ENCODE data around the gene SOX5. TPM values are rescaled to one million over a fixed set of nuclear protein-coding genes. Genes with fewer than 3 reads are reported as not detected.

Gene SOX5
- total and polyA plus RNA-seq, 2 donors, result 6.6 to 61.4 TPM

- no peak overlapping the region for H3K4me3 ChIP-seq (ENCODE audit: low read depth, low read length)
- no peak for DNase-seq (ENCODE audit: extremely low spot score)
- no peaks in the 10 kb centered on the region for H3K4me1 ChIP-seq (ENCODE audit: insufficient read depth)
- H3K27ac ChIP-seq (ENCODE audit: low read depth), result no peak overlapping the region
- 92% methylated on average over 6 of the region's 6 CpGs for WGBS
- H3K36me3 ChIP-seq (ENCODE audit: insufficient read depth), result no peaks in the 10 kb centered on the region
Measured at GRCh38 chr12:23669691-23670090, 279.8 kb downstream of the SOX5 start.

- Histone ChIP-seq H3K4me3 (ENCODE audit: low read depth, low read length) (no peak overlapping the region), H3K4me1 (ENCODE audit: insufficient read depth) (no peaks in the 10 kb centered on the region)
- WGBS, result 76% methylated on average over 5 of the region's 5 CpGs
Measured at GRCh38 chr12:23666866-23667265, 282.6 kb downstream of the SOX5 start.

GRCh38 chr12:23662966-23663365 is 286.5 kb downstream of the SOX5 start:
- 82% methylated on average over 3 of the region's 3 CpGs for WGBS
- no peak for DNase-seq (ENCODE audit: extremely low spot score)
- Histone ChIP-seq H3K27ac (ENCODE audit: low read depth) (no peak overlapping the region), H3K4me3 (ENCODE audit: low read depth, low read length) (no peak overlapping the region), H3K36me3 (ENCODE audit: insufficient read depth) (no peaks in the 10 kb centered on the region), H3K4me1 (ENCODE audit: insufficient read depth) (no peaks in the 10 kb centered on the region)

More at GRCh38 chr12:23666866-23667265, 282.6 kb downstream of the SOX5 start:
- no peak for DNase-seq (ENCODE audit: extremely low spot score)
- Histone ChIP-seq H3K27ac (ENCODE audit: low read depth) (no peak overlapping the region), H3K36me3 (ENCODE audit: insufficient read depth) (no peaks in the 10 kb centered on the region)

GRCh38 chr12:23659131-23659530 is 290.3 kb downstream of the SOX5 start:
- Histone ChIP-seq H3K27ac (ENCODE audit: low read depth) (no peak overlapping the region), H3K4me3 (ENCODE audit: low read depth, low read length) (no peak overlapping the region), H3K4me1 (ENCODE audit: insufficient read depth) (no peaks in the 10 kb centered on the region), H3K36me3 (ENCODE audit: insufficient read depth) (no peaks in the 10 kb centered on the region)
- DNase-seq (ENCODE audit: extremely low spot score), result no peak
- WGBS, result 59% methylated on average over 6 of the region's 6 CpGs

- DNase-seq (ENCODE audit: extremely low spot score), result no peak
- H3K36me3 ChIP-seq (ENCODE audit: insufficient read depth), result no peaks in the 10 kb centered on the region
- WGBS, result 37% methylated on average over 1 of the region's 1 CpG
- H3K4me3 ChIP-seq (ENCODE audit: low read depth, low read length), result no peak overlapping the region
- H3K27ac ChIP-seq (ENCODE audit: low read depth), result no peak overlapping the region
- H3K4me1 ChIP-seq (ENCODE audit: insufficient read depth), result no peaks in the 10 kb centered on the region
Measured at GRCh38 chr12:23657598-23657997, 291.9 kb downstream of the SOX5 start.

GRCh38 chr12:23655884-23656283 is 293.6 kb downstream of the SOX5 start:
- no peak for DNase-seq (ENCODE audit: extremely low spot score)
- no peaks in the 10 kb centered on the region for H3K4me1 ChIP-seq (ENCODE audit: insufficient read depth)
- H3K4me3 ChIP-seq (ENCODE audit: low read depth, low read length), result no peak overlapping the region
- H3K27ac ChIP-seq (ENCODE audit: low read depth), result no peak overlapping the region
- 78% methylated on average over 1 of the region's 1 CpG for WGBS
- no peaks in the 10 kb centered on the region for H3K36me3 ChIP-seq (ENCODE audit: insufficient read depth)

GRCh38 chr12:23655112-23655511 is 294.4 kb downstream of the SOX5 start:
- Histone ChIP-seq H3K4me3 (ENCODE audit: low read depth, low read length) (no peak overlapping the region), H3K4me1 (ENCODE audit: insufficient read depth) (no peaks in the 10 kb centered on the region), H3K36me3 (ENCODE audit: insufficient read depth) (no peaks in the 10 kb centered on the region), H3K27ac (ENCODE audit: low read depth) (no peak overlapping the region)
- WGBS, result 95% methylated on average over 4 of the region's 4 CpGs
- DNase-seq (ENCODE audit: extremely low spot score), result no peak

- Histone ChIP-seq H3K36me3 (ENCODE audit: insufficient read depth) (no peaks in the 10 kb centered on the region), H3K4me3 (ENCODE audit: low read depth, low read length) (no peak overlapping the region), H3K27ac (ENCODE audit: low read depth) (no peak overlapping the region), H3K4me1 (ENCODE audit: insufficient read depth) (no peaks in the 10 kb centered on the region)
- WGBS, result 97% methylated on average over 1 of the region's 1 CpG
- no peak for DNase-seq (ENCODE audit: extremely low spot score)
Measured at GRCh38 chr12:23648546-23648945, 300.9 kb downstream of the SOX5 start.

- no peak overlapping the region for H3K27ac ChIP-seq (ENCODE audit: low read depth)
- DNase-seq (ENCODE audit: extremely low spot score), result no peak
- 81% methylated on average over 4 of the region's 4 CpGs for WGBS
- no peaks in the 10 kb centered on the region for H3K4me1 ChIP-seq (ENCODE audit: insufficient read depth)
- no peaks in the 10 kb centered on the region for H3K36me3 ChIP-seq (ENCODE audit: insufficient read depth)
- H3K4me3 ChIP-seq (ENCODE audit: low read depth, low read length), result no peak overlapping the region
Measured at GRCh38 chr12:23640754-23641153, 308.7 kb downstream of the SOX5 start.

GRCh38 chr12:23634344-23634743 is 315.1 kb downstream of the SOX5 start:
- WGBS, result 98% methylated on average over 2 of the region's 2 CpGs
- Histone ChIP-seq H3K36me3 (ENCODE audit: insufficient read depth) (no peaks in the 10 kb centered on the region), H3K27ac (ENCODE audit: low read depth) (no peak overlapping the region), H3K4me1 (ENCODE audit: insufficient read depth) (no peaks in the 10 kb centered on the region), H3K4me3 (ENCODE audit: low read depth, low read length) (no peak overlapping the region)
- no peak for DNase-seq (ENCODE audit: extremely low spot score)

- no peak for DNase-seq (ENCODE audit: extremely low spot score)
- Histone ChIP-seq H3K36me3 (ENCODE audit: insufficient read depth) (no peaks in the 10 kb centered on the region), H3K4me3 (ENCODE audit: low read depth, low read length) (no peak overlapping the region), H3K27ac (ENCODE audit: low read depth) (no peak overlapping the region), H3K4me1 (ENCODE audit: insufficient read depth) (no peaks in the 10 kb centered on the region)
- WGBS, result 78% methylated on average over 4 of the region's 4 CpGs
Measured at GRCh38 chr12:23631786-23632377, 317.6 kb downstream of the SOX5 start.

GRCh38 chr12:23630524-23630923 is 318.9 kb downstream of the SOX5 start:
- Histone ChIP-seq H3K36me3 (ENCODE audit: insufficient read depth) (no peaks in the 10 kb centered on the region), H3K27ac (ENCODE audit: low read depth) (no peak overlapping the region), H3K4me1 (ENCODE audit: insufficient read depth) (no peaks in the 10 kb centered on the region), H3K4me3 (ENCODE audit: low read depth, low read length) (no peak overlapping the region)
- no peak for DNase-seq (ENCODE audit: extremely low spot score)

- no peaks in the 10 kb centered on the region for H3K4me1 ChIP-seq (ENCODE audit: insufficient read depth)
- DNase-seq (ENCODE audit: extremely low spot score), result no peak
- no peak overlapping the region for H3K4me3 ChIP-seq (ENCODE audit: low read depth, low read length)
- no peak overlapping the region for H3K27ac ChIP-seq (ENCODE audit: low read depth)
- no peaks in the 10 kb centered on the region for H3K36me3 ChIP-seq (ENCODE audit: insufficient read depth)
- WGBS, result 49% methylated on average over 3 of the region's 3 CpGs
Measured at GRCh38 chr12:23628806-23629205, 320.7 kb downstream of the SOX5 start.

GRCh38 chr12:23626791-23627190 is 322.7 kb downstream of the SOX5 start:
- no peak for DNase-seq (ENCODE audit: extremely low spot score)
- Histone ChIP-seq H3K4me1 (ENCODE audit: insufficient read depth) (no peaks in the 10 kb centered on the region), H3K4me3 (ENCODE audit: low read depth, low read length) (no peak overlapping the region), H3K36me3 (ENCODE audit: insufficient read depth) (no peaks in the 10 kb centered on the region), H3K27ac (ENCODE audit: low read depth) (no peak overlapping the region)
- WGBS, result 99% methylated on average over 3 of the region's 3 CpGs

- DNase-seq (ENCODE audit: extremely low spot score), result no peak
- Histone ChIP-seq H3K4me3 (ENCODE audit: low read depth, low read length) (no peak overlapping the region), H3K4me1 (ENCODE audit: insufficient read depth) (no peaks in the 10 kb centered on the region), H3K36me3 (ENCODE audit: insufficient read depth) (no peaks in the 10 kb centered on the region), H3K27ac (ENCODE audit: low read depth) (no peak overlapping the region)
- 44% methylated on average over 2 of the region's 2 CpGs for WGBS
Measured at GRCh38 chr12:23621900-23622299, 327.6 kb downstream of the SOX5 start.
